Mesenteric fat pad (tissue), 1 donor: ENCODE measurements around the gene PAQR4. TPM values are rescaled to one million over a fixed set of nuclear protein-coding genes. Genes with fewer than 3 reads are reported as not detected.
"Not testable (repeated sequence)": the region's sequence is repeated elsewhere in the genome, so short reads cannot be mapped to it uniquely, and the experiment has no call there.

Experiments
- DNase-seq: peaks from one replicate; pipeline ENCODE4 v3.0.0-alpha.2; 2020; ENCODE audit warnings: low spot score
- long read RNA-seq: library from polyadenylated mRNA; unstranded; transcript quantifications from one replicate; pipeline ENCODE4 v2.0.0, GENCODE V29; 2020
- total RNA-seq: library from RNA; stranded (reverse); fragmentation: NEBNext Ultra II Directional; extraction: Animal tissue kit (Norgen Biotek cat#: 25700); gene quantifications from one replicate; pipeline ENCODE4 v1.2.1, GENCODE V29; 2021
- donor health status: DM: yes; HTN: yes; CAD: no.

Gene PAQR4
- total RNA-seq = 4.5 TPM
- long read RNA-seq, transcript PAQR4-204 (2 exons, 869 nt) = major isoform, 5 of 11 reads
- long read RNA-seq, partial matches to known transcripts = 0 of 11 reads
- long read RNA-seq, other reads (novel, unspliced or antisense) = 4 of 11 reads

GRCh38 chr16:2968738-2969544, at the start of gene PAQR4:
TSS of gene PAQR4 (plus strand) at chr16:2969348. CDS start at chr16:2969675, 327 bp downstream.
- peak; percentile 95 for DNase-seq

- no peak for DNase-seq
Observed at GRCh38 chr16:2919511-2920255, 49.5 kb upstream of the PAQR4 start.

- no peak for DNase-seq
Observed at GRCh38 chr16:2923481-2923880, 45.7 kb upstream of the PAQR4 start.

- DNase-seq = no peak
Observed at GRCh38 chr16:2924901-2925755, 44.0 kb upstream of the PAQR4 start.

GRCh38 chr16:2925951-2926649, 43.0 kb upstream of the PAQR4 start:
- DNase-seq = no peak

GRCh38 chr16:2926650-2926999, 42.5 kb upstream of the PAQR4 start:
- DNase-seq = no peak

GRCh38 chr16:2927010-2927646, 42.0 kb upstream of the PAQR4 start:
- peak; percentile 91 for DNase-seq

- DNase-seq = not testable (repeated sequence)
Observed at GRCh38 chr16:2928151-2928550, 41.0 kb upstream of the PAQR4 start.

GRCh38 chr16:2928796-2929195, 40.4 kb upstream of the PAQR4 start:
- no peak for DNase-seq

GRCh38 chr16:2929693-2930092, 39.5 kb upstream of the PAQR4 start:
- no peak for DNase-seq

GRCh38 chr16:2930236-2930635, 38.9 kb upstream of the PAQR4 start:
- DNase-seq = no peak

GRCh38 chr16:2931231-2931914, 37.8 kb upstream of the PAQR4 start:
- not testable (repeated sequence) for DNase-seq

GRCh38 chr16:2933136-2933535, 36.0 kb upstream of the PAQR4 start:
- no peak for DNase-seq

GRCh38 chr16:2933701-2934100, 35.4 kb upstream of the PAQR4 start:
- DNase-seq = no peak

GRCh38 chr16:2934450-2934849, 34.7 kb upstream of the PAQR4 start:
- no peak for DNase-seq

- DNase-seq = no peak
Observed at GRCh38 chr16:2936436-2937011, 32.6 kb upstream of the PAQR4 start.

- no peak for DNase-seq
Observed at GRCh38 chr16:2937170-2937569, 32.0 kb upstream of the PAQR4 start.

- DNase-seq = no peak
Observed at GRCh38 chr16:2938206-2938605, 30.9 kb upstream of the PAQR4 start.

GRCh38 chr16:2939968-2940367, 29.2 kb upstream of the PAQR4 start:
- DNase-seq = no peak
